GM12865 (cell line): ENCODE results near the gene CARMIL1.
A peak's percentile ranks its signal among the peaks of the same experiment; 100 is the strongest.

Experiments used
- DNase-seq: peaks from one replicate; pipeline ENCODE4 v3.0.0; 2010; ENCODE audit warnings: low read depth
- H3K4me3 ChIP-seq: 2 replicates; pipeline ENCODE4 v1.5.1; 2011; ENCODE audit warnings: mild to moderate bottlenecking, low read depth, low read length, control low read depth
- CTCF ChIP-seq: IDR thresholded peaks from 2 replicates; pipeline ENCODE4 v1.5.1; 2011; ENCODE audit warnings: low read length, control low read depth, low read depth, inconsistent platforms; ENCODE audit not compliant: insufficient read depth; ENCODE audit errors: missing control alignments

CARMIL1 gene

GRCh38 chr6:25602674-25602982, 323.5 kb downstream of the CARMIL1 start:
- no peak for TF ChIP-seq CTCF
- no peak for DNase-seq

GRCh38 chr6:25603251-25603650, 324.1 kb downstream of the CARMIL1 start:
- DNase-seq: no peak

More at GRCh38 chr6:25602674-25602982, 323.5 kb downstream of the CARMIL1 start:
- no peak overlapping the region for H3K4me3 ChIP-seq

GRCh38 chr6:25606151-25606550, 327.0 kb downstream of the CARMIL1 start:
- H3K4me3 ChIP-seq: no peak overlapping the region
- TF ChIP-seq CTCF: no peak
- no peak for DNase-seq

More at GRCh38 chr6:25603251-25603650, 324.1 kb downstream of the CARMIL1 start:
- TF ChIP-seq CTCF: no peak
- no peak overlapping the region for H3K4me3 ChIP-seq

GRCh38 chr6:25608558-25609174, 329.5 kb downstream of the CARMIL1 start:
- DNase-seq: no peak
- H3K4me3 ChIP-seq: no peak overlapping the region
- no peak for TF ChIP-seq CTCF

- TF ChIP-seq CTCF: no peak
- peak; percentile 16 for DNase-seq
These were observed 333.5 kb downstream of the CARMIL1 start for GRCh38 chr6:25612666-25613065.

GRCh38 chr6:25613415-25613814, 334.2 kb downstream of the CARMIL1 start:
- H3K4me3 ChIP-seq: no peak overlapping the region
- no peak for TF ChIP-seq CTCF
- no peak for DNase-seq

More at GRCh38 chr6:25612666-25613065, 333.5 kb downstream of the CARMIL1 start:
- no peak overlapping the region for H3K4me3 ChIP-seq

- no peak for TF ChIP-seq CTCF
- no peak for DNase-seq
- H3K4me3 ChIP-seq: no peak overlapping the region
These were observed 334.9 kb downstream of the CARMIL1 start for GRCh38 chr6:25614052-25614451.
